Smooth muscle cell (in vitro differentiated cells): ENCODE data around the gene CPNE8. TPM values are rescaled to one million over a fixed set of nuclear protein-coding genes. Genes with fewer than 3 reads are reported as not detected.

Experiments
- DNase-seq: peaks from one replicate; lab custom pipeline; 2025; ENCODE audit not compliant: unreplicated experiment; lab: John Stamatoyannopoulos, UW
- H2AFZ ChIP-seq: fragments of 200-600 bp; sonication (generic); 2 replicates; pipeline ENCODE4 v1.6.0; 2016; ENCODE audit warnings: antibody characterized with exemption, low read depth, mild to moderate bottlenecking
- H3F3A ChIP-seq: fragments of 200-600 bp; sonication (generic); 2 replicates; pipeline ENCODE4 v1.6.0; 2017; ENCODE audit warnings: antibody characterized with exemption, low read depth
- H3K27ac ChIP-seq: fragments of 200-600 bp; sonication (generic); 2 replicates; pipeline ENCODE4 v1.5.1; 2016; ENCODE audit warnings: low read depth, mild to moderate bottlenecking
- H3K27me3 ChIP-seq: fragments of 200-600 bp; sonication (generic); 2 replicates; pipeline ENCODE4 v1.6.1; 2016; ENCODE audit warnings: low read depth, mild to moderate bottlenecking
- H3K36me3 ChIP-seq: fragments of 200-600 bp; sonication (generic); 2 replicates; pipeline ENCODE4 v1.5.1; 2016; ENCODE audit warnings: low read depth
- H3K4me1 ChIP-seq: fragments of 200-600 bp; sonication (generic); 2 replicates; pipeline ENCODE4 v1.5.1; 2016; ENCODE audit warnings: low read depth
- H3K4me2 ChIP-seq: fragments of 200-600 bp; sonication (generic); 2 replicates; pipeline ENCODE4 v1.6.0; 2016; ENCODE audit warnings: mild to moderate bottlenecking
- H3K4me3 ChIP-seq: fragments of 200-600 bp; sonication (generic); 2 replicates; pipeline ENCODE4 v1.5.1; 2016; ENCODE audit warnings: mild to moderate bottlenecking
- H3K79me2 ChIP-seq: fragments of 200-600 bp; sonication (generic); 2 replicates; pipeline ENCODE4 v1.6.0; 2016; ENCODE audit warnings: low read depth, mild to moderate bottlenecking
- H3K9ac ChIP-seq: fragments of 200-600 bp; sonication (generic); 2 replicates; pipeline ENCODE4 v1.6.0; 2016; ENCODE audit warnings: low read depth
- H3K9me3 ChIP-seq: fragments of 200-600 bp; sonication (generic); replicated peaks from 2 replicates; pipeline ENCODE4 v1.5.1; 2016; ENCODE audit warnings: low read depth
- H4K20me1 ChIP-seq: fragments of 200-600 bp; sonication (generic); 2 replicates; pipeline ENCODE4 v1.6.0; 2016; ENCODE audit warnings: low read depth
- CTCF ChIP-seq: fragments of 200-600 bp; sonication (generic); IDR thresholded peaks from 2 replicates; pipeline ENCODE4 v1.5.1; 2017; ENCODE audit warnings: borderline replicate concordance, mild to moderate bottlenecking, antibody characterized with exemption; ENCODE audit not compliant: insufficient read depth, poor library complexity, severe bottlenecking
- WGBS: methylation state at CpG from one replicate; pipeline ENCODE4 v1.1.7; 2016; ENCODE audit warnings: low lambda C conversion rate; 5-methylcytosine and 5-hydroxymethylcytosine counted together
- polyA plus RNA-seq: library from polyadenylated mRNA; unstranded; fragments of >200 nt; fragmentation: Nextera tagmentation; extraction: Ambion mirVana; gene quantifications from 2 replicates; pipeline ENCODE4 v1.2.1, GENCODE V29; 2016
- total RNA-seq: library from RNA; depleted of rRNA; stranded (reverse); fragments of >200 nt; gene quantifications from 2 replicates; pipeline ENCODE4 v1.2.3, GENCODE V29; 2014

The CPNE8 gene
- total and polyA plus RNA-seq, 2 experiments from 2014 or later: 6.3 to 19.4 TPM

DNA sequence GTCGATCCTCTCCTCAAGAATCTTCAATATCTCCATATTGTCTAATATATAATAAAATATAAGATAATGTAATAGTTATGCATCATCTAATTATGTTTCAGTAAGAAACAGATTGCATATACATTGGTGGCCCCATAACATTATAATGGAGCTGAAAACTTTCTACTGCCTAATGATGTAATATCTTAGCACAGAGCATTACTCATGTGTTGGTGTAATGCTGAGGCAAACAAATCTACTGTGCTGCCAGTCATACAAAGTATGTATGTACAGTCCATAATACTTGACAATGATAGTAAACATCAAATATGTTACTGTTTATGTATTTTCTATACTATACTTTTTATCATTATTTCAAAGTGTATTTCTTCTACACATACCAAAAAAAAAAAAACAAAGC is 128.7 kb downstream of the CPNE8 start:
- Histone ChIP-seq H2AFZ (no peak overlapping the region), H3K4me3 (no peak overlapping the region), H3K9me3 (no peaks in the 10 kb centered on the region), H3K36me3 (peaks cover 3% of the 10 kb centered on the region), H3K4me1 (no peaks in the 10 kb centered on the region), H3K27ac (no peak overlapping the region), H3K4me2 (no peak overlapping the region), H4K20me1 (no peaks in the 10 kb centered on the region), H3K9ac (no peak overlapping the region), H3F3A (no peaks in the 10 kb centered on the region), H3K27me3 (no peaks in the 10 kb centered on the region), H3K79me2 (peaks cover 27% of the 10 kb centered on the region)
- WGBS: 96% methylated on average over 1 of the region's 1 CpG
- TF ChIP-seq CTCF: no peak
- DNase-seq: no peak

GRCh38 chr12:38775457-38775856 is 129.9 kb downstream of the CPNE8 start:
- DNase-seq: no peak
- Histone ChIP-seq H3K36me3 (no peaks in the 10 kb centered on the region), H3K27ac (no peak overlapping the region), H3K4me1 (no peaks in the 10 kb centered on the region), H3K27me3 (no peaks in the 10 kb centered on the region), H3K79me2 (peaks cover 15% of the 10 kb centered on the region), H4K20me1 (no peaks in the 10 kb centered on the region), H3K4me2 (no peak overlapping the region), H3K9ac (no peak overlapping the region), H3F3A (no peaks in the 10 kb centered on the region), H2AFZ (no peak overlapping the region), H3K9me3 (no peaks in the 10 kb centered on the region), H3K4me3 (no peak overlapping the region)
- TF ChIP-seq CTCF: no peak

- WGBS: 95% methylated on average over 2 of the region's 2 CpGs
- Histone ChIP-seq H2AFZ (no peak overlapping the region), H3K79me2 (peaks cover 7% of the 10 kb centered on the region), H3K9me3 (no peaks in the 10 kb centered on the region), H3K9ac (no peak overlapping the region), H4K20me1 (no peaks in the 10 kb centered on the region), H3F3A (no peaks in the 10 kb centered on the region), H3K4me2 (no peak overlapping the region), H3K4me3 (no peak overlapping the region), H3K27ac (no peak overlapping the region), H3K4me1 (no peaks in the 10 kb centered on the region), H3K36me3 (no peaks in the 10 kb centered on the region), H3K27me3 (no peaks in the 10 kb centered on the region)
- no peak for DNase-seq
- TF ChIP-seq CTCF: no peak
These were observed 133.0 kb downstream of the CPNE8 start for GRCh38 chr12:38772437-38772836.

DNA sequence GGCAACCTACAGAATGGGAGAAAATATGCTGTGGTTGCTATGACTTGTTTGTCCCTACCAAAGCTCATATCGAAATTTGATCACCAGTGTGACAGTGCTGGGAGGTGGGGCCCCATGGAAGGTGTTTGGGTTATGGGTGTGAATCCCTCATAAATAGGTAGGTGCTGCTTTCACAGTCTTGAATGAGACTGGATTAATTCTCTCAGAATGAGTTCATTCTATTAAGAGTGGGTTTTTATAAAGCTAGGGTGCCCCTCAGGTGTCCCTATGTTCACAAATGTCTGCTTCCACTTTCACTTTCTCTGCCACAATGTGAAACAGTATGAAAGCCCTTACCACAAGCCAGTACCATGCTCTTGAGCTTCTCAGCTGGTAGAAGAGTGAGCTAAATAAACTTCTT is 133.5 kb downstream of the CPNE8 start:
- TF ChIP-seq CTCF: no peak
- Histone ChIP-seq H3K27ac (no peak overlapping the region), H3F3A (no peaks in the 10 kb centered on the region), H3K9ac (no peak overlapping the region), H4K20me1 (no peaks in the 10 kb centered on the region), H3K4me1 (no peaks in the 10 kb centered on the region), H3K4me3 (no peak overlapping the region), H3K9me3 (no peaks in the 10 kb centered on the region), H3K27me3 (no peaks in the 10 kb centered on the region), H2AFZ (no peak overlapping the region), H3K4me2 (no peak overlapping the region), H3K36me3 (no peaks in the 10 kb centered on the region), H3K79me2 (peaks cover 7% of the 10 kb centered on the region)
- no peak for DNase-seq
- 88% methylated on average over 1 of the region's 1 CpG for WGBS
